ENCODE results near the gene BOC. TPM values are rescaled to one million over a fixed set of nuclear protein-coding genes. Genes with fewer than 3 reads are reported as not detected.

The BOC gene
- total and polyA plus RNA-seq, 10 of the 15 experiments (the other 5 are each of a cell fraction or from before 2014, with no cell fraction given): 0.18 TPM; not detected in 9

DNA sequence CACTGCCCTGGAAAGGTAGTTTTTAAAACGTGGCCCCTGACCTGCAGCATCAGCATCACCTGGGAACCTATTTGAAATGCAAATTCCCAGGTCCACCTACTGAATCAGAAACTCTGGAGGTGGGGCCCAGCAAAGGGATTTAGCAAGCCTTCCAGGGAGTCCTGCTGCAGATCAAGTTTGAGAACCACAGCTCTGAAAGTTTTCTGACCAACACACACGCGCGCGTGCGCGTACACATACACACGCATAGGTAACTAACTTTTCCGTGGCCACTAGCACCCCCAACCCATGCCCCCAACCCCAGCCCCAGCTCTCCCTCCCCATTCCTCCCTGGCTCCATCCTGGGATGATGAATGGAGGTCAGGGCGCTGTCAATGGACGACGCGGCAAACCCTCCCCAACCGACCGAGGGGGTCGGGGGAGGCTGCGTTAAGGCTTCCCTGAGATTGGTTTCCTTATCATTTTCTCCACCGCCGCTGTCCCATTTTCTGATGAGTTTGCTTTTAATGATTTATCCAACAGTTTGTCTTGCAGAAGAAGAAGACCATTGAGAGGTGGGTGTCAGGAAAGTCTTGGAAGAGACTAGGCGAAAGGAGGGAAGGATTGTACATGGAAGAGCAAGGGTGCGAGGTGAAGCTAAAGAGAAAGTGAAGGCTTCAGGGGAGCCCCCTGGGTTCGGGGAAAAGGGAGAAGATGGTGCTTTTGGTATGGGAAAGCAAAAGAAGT lies 590 bp upstream of the BOC start:
- peaks cover 12 to 27% of the 10 kb centered on the region in 2 experiments for H3K27me3 ChIP-seq (replicated peaks in 1 of 2; ENCODE audit: control insufficient read depth in 2 of 2, insufficient read depth in 2 of 2, low read length in 1 of 2)
- H3K4me2 ChIP-seq (ENCODE audit: control insufficient read depth, insufficient read depth): peak overlapping the region; percentile 77
- RAD21 ChIA-PET (ENCODE audit: unreplicated experiment): no interaction called here
- in situ Hi-C loops (cut with MboI) (no loop called here), intact Hi-C loops (cut with micrococcal nuclease; ENCODE audit: unreplicated experiment) (no loop called here)
- ATAC-seq (no peak), DNase-seq (ENCODE audit: low read depth, low spot score) (no peak), FAIRE-seq (no peak)
- H3K4me3 ChIP-seq: peak overlapping the region; percentile 46; the same call in 1 of the 2 replicates
- no peaks in the 10 kb centered on the region for H3K9me3 ChIP-seq (replicated peaks; ENCODE audit: control insufficient read depth, insufficient read depth, low read length)
- CTCF ChIA-PET: no interaction called here
- H3K4me1 ChIP-seq (ENCODE audit: control insufficient read depth, insufficient read depth, low read length): no peaks in the 10 kb centered on the region
- WGBS (ENCODE audit: insufficient coverage, insufficient replicate concordance, low lambda C conversion rate, missing lambda C conversion rate): 64% methylated on average over 22 of the region's 22 CpGs
- H3K79me2 ChIP-seq (ENCODE audit: control insufficient read depth, insufficient read depth, low read length): no peaks in the 10 kb centered on the region
- no peak overlapping the region for H3K27ac ChIP-seq (ENCODE audit: control insufficient read depth, insufficient read depth)
- no peaks in the 10 kb centered on the region for H3K36me3 ChIP-seq (ENCODE audit: control insufficient read depth in 2 of 2, insufficient read depth in 2 of 2, low read length in 1 of 2)
- no peak overlapping the region for H3K9ac ChIP-seq (ENCODE audit: control insufficient read depth, insufficient read depth, low read length)
- no peaks in the 10 kb centered on the region for H4K20me1 ChIP-seq (ENCODE audit: control insufficient read depth, insufficient read depth)
- SMC1A ChIA-PET (ENCODE audit: uncharacterized antibody, unreplicated experiment): no interaction called here
- no peak overlapping the region for H2AFZ ChIP-seq (ENCODE audit: control insufficient read depth, low read depth, low read length)
- no peak for TF ChIP-seq JUNB (IDR thresholded peaks at IDR 0.05)
- TF ChIP-seq LARP7 (IDR thresholded peaks at IDR 0.05): no peak
- TF ChIP-seq STAT1 (conservative IDR thresholded peaks at IDR 0.05): no peak
- no peak for TF ChIP-seq MTA2 (IDR thresholded peaks at IDR 0.05; ENCODE audit: low read depth)
- TF ChIP-seq, protein P1, sequence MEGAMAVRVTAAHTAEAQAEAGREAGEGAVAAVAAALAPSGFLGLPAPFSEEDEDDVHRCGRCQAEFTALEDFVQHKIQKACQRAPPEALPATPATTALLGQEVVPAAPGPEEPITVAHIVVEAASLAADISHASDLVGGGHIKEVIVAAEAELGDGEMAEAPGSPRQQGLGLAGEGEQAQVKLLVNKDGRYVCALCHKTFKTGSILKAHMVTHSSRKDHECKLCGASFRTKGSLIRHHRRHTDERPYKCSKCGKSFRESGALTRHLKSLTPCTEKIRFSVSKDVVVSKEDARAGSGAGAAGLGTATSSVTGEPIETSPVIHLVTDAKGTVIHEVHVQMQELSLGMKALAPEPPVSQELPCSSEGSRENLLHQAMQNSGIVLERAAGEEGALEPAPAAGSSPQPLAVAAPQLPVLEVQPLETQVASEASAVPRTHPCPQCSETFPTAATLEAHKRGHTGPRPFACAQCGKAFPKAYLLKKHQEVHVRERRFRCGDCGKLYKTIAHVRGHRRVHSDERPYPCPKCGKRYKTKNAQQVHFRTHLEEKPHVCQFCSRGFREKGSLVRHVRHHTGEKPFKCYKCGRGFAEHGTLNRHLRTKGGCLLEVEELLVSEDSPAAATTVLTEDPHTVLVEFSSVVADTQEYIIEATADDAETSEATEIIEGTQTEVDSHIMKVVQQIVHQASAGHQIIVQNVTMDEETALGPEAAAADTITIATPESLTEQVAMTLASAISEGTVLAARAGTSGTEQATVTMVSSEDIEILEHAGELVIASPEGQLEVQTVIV (IDR thresholded peaks at IDR 0.05; ENCODE audit: borderline replicate concordance, partially characterized antibody): no peak
- TF ChIP-seq, protein P2, sequence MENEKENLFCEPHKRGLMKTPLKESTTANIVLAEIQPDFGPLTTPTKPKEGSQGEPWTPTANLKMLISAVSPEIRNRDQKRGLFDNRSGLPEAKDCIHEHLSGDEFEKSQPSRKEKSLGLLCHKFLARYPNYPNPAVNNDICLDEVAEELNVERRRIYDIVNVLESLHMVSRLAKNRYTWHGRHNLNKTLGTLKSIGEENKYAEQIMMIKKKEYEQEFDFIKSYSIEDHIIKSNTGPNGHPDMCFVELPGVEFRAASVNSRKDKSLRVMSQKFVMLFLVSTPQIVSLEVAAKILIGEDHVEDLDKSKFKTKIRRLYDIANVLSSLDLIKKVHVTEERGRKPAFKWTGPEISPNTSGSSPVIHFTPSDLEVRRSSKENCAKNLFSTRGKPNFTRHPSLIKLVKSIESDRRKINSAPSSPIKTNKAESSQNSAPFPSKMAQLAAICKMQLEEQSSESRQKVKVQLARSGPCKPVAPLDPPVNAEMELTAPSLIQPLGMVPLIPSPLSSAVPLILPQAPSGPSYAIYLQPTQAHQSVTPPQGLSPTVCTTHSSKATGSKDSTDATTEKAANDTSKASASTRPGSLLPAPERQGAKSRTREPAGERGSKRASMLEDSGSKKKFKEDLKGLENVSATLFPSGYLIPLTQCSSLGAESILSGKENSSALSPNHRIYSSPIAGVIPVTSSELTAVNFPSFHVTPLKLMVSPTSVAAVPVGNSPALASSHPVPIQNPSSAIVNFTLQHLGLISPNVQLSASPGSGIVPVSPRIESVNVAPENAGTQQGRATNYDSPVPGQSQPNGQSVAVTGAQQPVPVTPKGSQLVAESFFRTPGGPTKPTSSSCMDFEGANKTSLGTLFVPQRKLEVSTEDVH (IDR thresholded peaks at IDR 0.05; ENCODE audit: low read depth, partially characterized antibody): no peak
- TF ChIP-seq POU2F2 (IDR thresholded peaks at IDR 0.05; ENCODE audit: borderline replicate concordance, low read depth, low read length): no peak
- no peak for TF ChIP-seq TBL1XR1 (IDR thresholded peaks at IDR 0.05; ENCODE audit: low read depth, low read length)
- no peak for TF ChIP-seq NBN (IDR thresholded peaks at IDR 0.05)
- TF ChIP-seq, protein P3, sequence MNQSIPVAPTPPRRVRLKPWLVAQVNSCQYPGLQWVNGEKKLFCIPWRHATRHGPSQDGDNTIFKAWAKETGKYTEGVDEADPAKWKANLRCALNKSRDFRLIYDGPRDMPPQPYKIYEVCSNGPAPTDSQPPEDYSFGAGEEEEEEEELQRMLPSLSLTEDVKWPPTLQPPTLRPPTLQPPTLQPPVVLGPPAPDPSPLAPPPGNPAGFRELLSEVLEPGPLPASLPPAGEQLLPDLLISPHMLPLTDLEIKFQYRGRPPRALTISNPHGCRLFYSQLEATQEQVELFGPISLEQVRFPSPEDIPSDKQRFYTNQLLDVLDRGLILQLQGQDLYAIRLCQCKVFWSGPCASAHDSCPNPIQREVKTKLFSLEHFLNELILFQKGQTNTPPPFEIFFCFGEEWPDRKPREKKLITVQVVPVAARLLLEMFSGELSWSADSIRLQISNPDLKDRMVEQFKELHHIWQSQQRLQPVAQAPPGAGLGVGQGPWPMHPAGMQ (IDR thresholded peaks at IDR 0.05; ENCODE audit: borderline replicate concordance): no peak
- TF ChIP-seq KDM1A (IDR thresholded peaks at IDR 0.05; ENCODE audit: borderline replicate concordance): no peak
- TF ChIP-seq, protein P4, sequence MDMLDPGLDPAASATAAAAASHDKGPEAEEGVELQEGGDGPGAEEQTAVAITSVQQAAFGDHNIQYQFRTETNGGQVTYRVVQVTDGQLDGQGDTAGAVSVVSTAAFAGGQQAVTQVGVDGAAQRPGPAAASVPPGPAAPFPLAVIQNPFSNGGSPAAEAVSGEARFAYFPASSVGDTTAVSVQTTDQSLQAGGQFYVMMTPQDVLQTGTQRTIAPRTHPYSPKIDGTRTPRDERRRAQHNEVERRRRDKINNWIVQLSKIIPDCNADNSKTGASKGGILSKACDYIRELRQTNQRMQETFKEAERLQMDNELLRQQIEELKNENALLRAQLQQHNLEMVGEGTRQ (IDR thresholded peaks at IDR 0.05; ENCODE audit: borderline replicate concordance, low read depth, low read length): no peak
- TF ChIP-seq NR2F1 (conservative IDR thresholded peaks at IDR 0.05): no peak
- TF ChIP-seq KLF5 (IDR thresholded peaks at IDR 0.05; ENCODE audit: partially characterized antibody): no peak
- POLR2A ChIA-PET: no interaction called here
- BruUV-seq (replicated peaks): no TSS peak

All from GM12878 (cell line).